Measurements from ENCODE around the gene CLMP.

The CLMP gene

DNA sequence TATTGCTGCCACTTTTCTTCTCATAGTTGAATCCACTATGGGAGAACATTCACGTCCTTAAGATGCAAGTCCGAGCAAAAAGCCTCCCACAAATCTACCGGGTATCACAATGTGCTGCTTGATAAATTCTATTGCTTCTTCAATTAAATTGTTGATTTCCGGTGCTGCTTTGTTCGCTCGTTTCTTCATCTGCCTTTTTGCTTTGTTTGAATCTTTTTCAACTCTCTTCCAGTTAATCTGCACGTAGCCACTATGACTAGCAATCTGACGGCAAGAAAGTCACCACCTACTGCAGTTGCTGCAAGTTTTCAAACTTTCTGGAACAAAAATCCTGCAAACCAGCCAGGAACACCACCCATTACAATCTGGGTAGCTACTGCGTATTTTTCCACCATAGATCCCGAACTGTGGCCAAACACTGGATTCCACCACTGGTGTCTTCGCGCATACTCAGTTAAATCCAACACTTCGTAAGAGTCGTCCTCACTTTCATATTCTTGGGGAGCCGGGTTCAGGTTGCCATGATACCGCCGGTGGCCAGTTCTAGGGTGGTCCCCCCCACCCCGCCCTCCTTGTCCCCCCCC is 59.1 kb downstream of the CLMP start:
- no peak for TF ChIP-seq ZBTB7A (IDR thresholded peaks at IDR 0.05; ENCODE audit: low read depth)
- TF ChIP-seq FOXM1 (IDR thresholded peaks at IDR 0.05; ENCODE audit: borderline replicate concordance, low read depth): no peak
- TF ChIP-seq, protein P1, sequence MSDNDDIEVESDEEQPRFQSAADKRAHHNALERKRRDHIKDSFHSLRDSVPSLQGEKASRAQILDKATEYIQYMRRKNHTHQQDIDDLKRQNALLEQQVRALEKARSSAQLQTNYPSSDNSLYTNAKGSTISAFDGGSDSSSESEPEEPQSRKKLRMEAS (IDR thresholded peaks at IDR 0.05): no peak
- TF ChIP-seq TEAD4 (IDR thresholded peaks at IDR 0.05): no peak
- no peak for TF ChIP-seq EGR1 (IDR thresholded peaks at IDR 0.05)
- no peak for TF ChIP-seq CEBPB (IDR thresholded peaks at IDR 0.05)
- no peak for TF ChIP-seq RAD21 (IDR thresholded peaks at IDR 0.05; ENCODE audit: low read depth)
- TF ChIP-seq, protein P2, sequence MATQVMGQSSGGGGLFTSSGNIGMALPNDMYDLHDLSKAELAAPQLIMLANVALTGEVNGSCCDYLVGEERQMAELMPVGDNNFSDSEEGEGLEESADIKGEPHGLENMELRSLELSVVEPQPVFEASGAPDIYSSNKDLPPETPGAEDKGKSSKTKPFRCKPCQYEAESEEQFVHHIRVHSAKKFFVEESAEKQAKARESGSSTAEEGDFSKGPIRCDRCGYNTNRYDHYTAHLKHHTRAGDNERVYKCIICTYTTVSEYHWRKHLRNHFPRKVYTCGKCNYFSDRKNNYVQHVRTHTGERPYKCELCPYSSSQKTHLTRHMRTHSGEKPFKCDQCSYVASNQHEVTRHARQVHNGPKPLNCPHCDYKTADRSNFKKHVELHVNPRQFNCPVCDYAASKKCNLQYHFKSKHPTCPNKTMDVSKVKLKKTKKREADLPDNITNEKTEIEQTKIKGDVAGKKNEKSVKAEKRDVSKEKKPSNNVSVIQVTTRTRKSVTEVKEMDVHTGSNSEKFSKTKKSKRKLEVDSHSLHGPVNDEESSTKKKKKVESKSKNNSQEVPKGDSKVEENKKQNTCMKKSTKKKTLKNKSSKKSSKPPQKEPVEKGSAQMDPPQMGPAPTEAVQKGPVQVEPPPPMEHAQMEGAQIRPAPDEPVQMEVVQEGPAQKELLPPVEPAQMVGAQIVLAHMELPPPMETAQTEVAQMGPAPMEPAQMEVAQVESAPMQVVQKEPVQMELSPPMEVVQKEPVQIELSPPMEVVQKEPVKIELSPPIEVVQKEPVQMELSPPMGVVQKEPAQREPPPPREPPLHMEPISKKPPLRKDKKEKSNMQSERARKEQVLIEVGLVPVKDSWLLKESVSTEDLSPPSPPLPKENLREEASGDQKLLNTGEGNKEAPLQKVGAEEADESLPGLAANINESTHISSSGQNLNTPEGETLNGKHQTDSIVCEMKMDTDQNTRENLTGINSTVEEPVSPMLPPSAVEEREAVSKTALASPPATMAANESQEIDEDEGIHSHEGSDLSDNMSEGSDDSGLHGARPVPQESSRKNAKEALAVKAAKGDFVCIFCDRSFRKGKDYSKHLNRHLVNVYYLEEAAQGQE (IDR thresholded peaks at IDR 0.05; ENCODE audit: low read depth): no peak
- TF ChIP-seq CREB1 (IDR thresholded peaks at IDR 0.05; ENCODE audit: low read depth): no peak
- no peak for TF ChIP-seq TCF12 (IDR thresholded peaks at IDR 0.05; ENCODE audit: low read depth)
- TF ChIP-seq EP300 (IDR thresholded peaks at IDR 0.05; ENCODE audit: borderline replicate concordance): no peak

DNA sequence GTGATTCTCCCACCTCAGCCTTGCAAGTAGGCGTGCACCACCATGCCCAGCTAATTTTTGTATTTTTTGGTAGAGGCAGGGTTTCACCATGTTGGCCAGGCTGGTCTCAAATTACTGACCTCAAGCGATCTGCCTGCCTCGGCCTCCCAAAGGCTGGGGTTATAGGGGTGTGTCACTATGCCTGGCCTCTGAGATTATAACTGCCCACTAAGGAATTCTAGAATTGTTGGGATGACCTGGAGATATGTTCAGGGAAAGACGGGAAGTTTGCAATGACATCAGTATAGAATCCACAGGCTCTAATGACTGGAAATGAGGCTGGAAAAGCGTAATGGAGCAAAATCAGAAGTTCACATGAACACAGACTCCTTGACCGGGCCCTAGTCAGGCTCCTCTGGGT is 62.2 kb downstream of the CLMP start:
- no peak for TF ChIP-seq TEAD4 (IDR thresholded peaks at IDR 0.05)
- no peak for TF ChIP-seq RAD21 (IDR thresholded peaks at IDR 0.05; ENCODE audit: low read depth)
- TF ChIP-seq EGR1 (IDR thresholded peaks at IDR 0.05): no peak
- no peak for TF ChIP-seq ZBTB7A (IDR thresholded peaks at IDR 0.05; ENCODE audit: low read depth)

DNA sequence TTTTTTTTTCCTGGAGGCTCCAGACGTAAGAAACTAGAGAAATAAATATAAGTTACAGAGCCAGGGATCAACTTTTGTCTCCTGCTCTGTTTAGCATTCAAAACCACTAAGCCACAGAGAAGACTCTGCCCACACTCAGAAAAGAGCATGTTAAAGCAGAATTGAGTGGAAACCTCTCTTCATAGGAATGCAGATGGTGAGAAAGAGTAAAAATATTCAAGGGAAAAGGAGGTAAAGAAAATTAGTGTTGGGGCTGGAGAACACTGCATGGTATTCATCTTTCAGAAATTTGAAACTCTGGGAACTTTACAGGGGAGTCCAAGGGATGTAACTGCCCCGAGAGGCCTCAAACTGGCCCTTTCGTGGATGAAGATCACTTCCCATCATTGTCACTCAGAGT is 65.1 kb downstream of the CLMP start:
- no peak for TF ChIP-seq ZBTB7A (IDR thresholded peaks at IDR 0.05; ENCODE audit: low read depth)
- TF ChIP-seq YY1 (IDR thresholded peaks at IDR 0.05; ENCODE audit: low read depth): no peak
- TF ChIP-seq, protein P1 (IDR thresholded peaks at IDR 0.05): no peak
- TF ChIP-seq, protein P3, sequence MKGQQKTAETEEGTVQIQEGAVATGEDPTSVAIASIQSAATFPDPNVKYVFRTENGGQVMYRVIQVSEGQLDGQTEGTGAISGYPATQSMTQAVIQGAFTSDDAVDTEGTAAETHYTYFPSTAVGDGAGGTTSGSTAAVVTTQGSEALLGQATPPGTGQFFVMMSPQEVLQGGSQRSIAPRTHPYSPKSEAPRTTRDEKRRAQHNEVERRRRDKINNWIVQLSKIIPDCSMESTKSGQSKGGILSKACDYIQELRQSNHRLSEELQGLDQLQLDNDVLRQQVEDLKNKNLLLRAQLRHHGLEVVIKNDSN (IDR thresholded peaks at IDR 0.05): no peak
- TF ChIP-seq TEAD4 (IDR thresholded peaks at IDR 0.05): no peak
- no peak for TF ChIP-seq TAF1 (IDR thresholded peaks at IDR 0.05; ENCODE audit: low read depth)
- no peak for TF ChIP-seq TCF12 (IDR thresholded peaks at IDR 0.05; ENCODE audit: low read depth)
- TF ChIP-seq RAD21 (IDR thresholded peaks at IDR 0.05; ENCODE audit: low read depth): no peak
- no peak for TF ChIP-seq FOXM1 (IDR thresholded peaks at IDR 0.05; ENCODE audit: borderline replicate concordance, low read depth)
- no peak for TF ChIP-seq CEBPB (IDR thresholded peaks at IDR 0.05)
- no peak for TF ChIP-seq EP300 (IDR thresholded peaks at IDR 0.05; ENCODE audit: borderline replicate concordance)
- no peak for TF ChIP-seq CREB1 (IDR thresholded peaks at IDR 0.05; ENCODE audit: low read depth)
- TF ChIP-seq NFIC (IDR thresholded peaks at IDR 0.05): no peak
- TF ChIP-seq, protein P2 (IDR thresholded peaks at IDR 0.05; ENCODE audit: low read depth): no peak
- TF ChIP-seq EGR1 (IDR thresholded peaks at IDR 0.05): no peak

DNA sequence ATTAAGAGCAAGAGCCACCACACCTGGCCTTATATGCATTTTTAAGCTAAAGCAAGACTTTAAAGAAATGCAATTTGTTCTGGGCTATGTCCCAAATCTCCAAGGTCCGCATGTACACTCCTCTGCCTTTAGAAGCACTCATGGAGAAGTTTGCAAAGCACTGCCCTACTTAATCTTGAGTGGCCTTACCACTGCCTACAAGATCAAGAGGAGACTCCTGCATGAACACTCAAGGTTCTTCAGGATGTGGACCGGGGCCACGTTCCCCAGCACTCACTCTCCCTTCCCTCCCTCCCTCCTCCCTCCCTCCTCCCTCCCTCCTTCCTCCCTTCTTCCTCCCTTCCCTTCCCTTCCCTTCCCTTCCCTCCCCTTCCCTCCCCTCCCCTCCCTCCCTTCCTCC is 69.9 kb downstream of the CLMP start:
- TF ChIP-seq TAF1 (IDR thresholded peaks at IDR 0.05; ENCODE audit: low read depth): no peak
- no peak for TF ChIP-seq RAD21 (IDR thresholded peaks at IDR 0.05; ENCODE audit: low read depth)
- TF ChIP-seq NFIC (IDR thresholded peaks at IDR 0.05): no peak
- TF ChIP-seq YY1 (IDR thresholded peaks at IDR 0.05; ENCODE audit: low read depth): no peak
- TF ChIP-seq, protein P3 (IDR thresholded peaks at IDR 0.05): no peak
- TF ChIP-seq CEBPB (IDR thresholded peaks at IDR 0.05): no peak
- TF ChIP-seq, protein P1 (IDR thresholded peaks at IDR 0.05): no peak

DNA sequence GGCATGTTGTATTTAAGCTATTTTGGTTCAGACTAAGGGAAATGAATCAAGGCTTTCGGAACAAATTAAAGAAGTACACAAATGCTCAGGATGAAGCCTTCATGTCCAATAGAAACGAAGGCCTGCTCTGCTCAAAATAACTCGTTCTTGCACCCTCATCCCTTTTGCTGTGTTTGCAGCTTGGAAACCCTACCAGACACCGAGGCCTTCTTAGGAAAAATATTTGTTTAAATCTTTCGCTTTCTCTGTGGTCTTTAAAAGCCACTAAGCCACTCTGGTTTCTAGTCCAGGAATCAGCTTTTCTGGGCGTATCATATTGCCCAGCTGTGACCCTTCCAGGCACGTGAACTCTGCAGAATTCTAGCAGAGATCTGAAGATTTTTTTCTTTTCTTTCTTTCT is 72.2 kb downstream of the CLMP start:
- TF ChIP-seq, protein P1 (IDR thresholded peaks at IDR 0.05): no peak
- TF ChIP-seq EGR1 (IDR thresholded peaks at IDR 0.05) (no peak), TEAD4 (IDR thresholded peaks at IDR 0.05) (no peak), RAD21 (IDR thresholded peaks at IDR 0.05; ENCODE audit: low read depth) (no peak), CREB1 (IDR thresholded peaks at IDR 0.05; ENCODE audit: low read depth) (no peak), CEBPB (IDR thresholded peaks at IDR 0.05) (no peak), TAF1 (IDR thresholded peaks at IDR 0.05; ENCODE audit: low read depth) (no peak), NFIC (IDR thresholded peaks at IDR 0.05) (no peak), EP300 (IDR thresholded peaks at IDR 0.05; ENCODE audit: borderline replicate concordance) (no peak), FOXM1 (IDR thresholded peaks at IDR 0.05; ENCODE audit: borderline replicate concordance, low read depth) (no peak)
- TF ChIP-seq, protein P2 (IDR thresholded peaks at IDR 0.05; ENCODE audit: low read depth): no peak
- TF ChIP-seq, protein P3 (IDR thresholded peaks at IDR 0.05): no peak
